VCaP (cell line): ENCODE data around the gene CLIP1.

ENCODE experiments used
- H3K27ac ChIP-seq: fragments of 450-650 bp; 2 replicates; pipeline ENCODE4 v1.5.1; 2017
- TF ChIP-seq, protein P1 (sequence below): fragments of 450-650 bp; conservative IDR thresholded peaks from 2 replicates; pipeline ENCODE4 v1.5.1; 2017; ENCODE audit warnings: mild to moderate bottlenecking, moderate library complexity

The CLIP1 gene

DNA sequence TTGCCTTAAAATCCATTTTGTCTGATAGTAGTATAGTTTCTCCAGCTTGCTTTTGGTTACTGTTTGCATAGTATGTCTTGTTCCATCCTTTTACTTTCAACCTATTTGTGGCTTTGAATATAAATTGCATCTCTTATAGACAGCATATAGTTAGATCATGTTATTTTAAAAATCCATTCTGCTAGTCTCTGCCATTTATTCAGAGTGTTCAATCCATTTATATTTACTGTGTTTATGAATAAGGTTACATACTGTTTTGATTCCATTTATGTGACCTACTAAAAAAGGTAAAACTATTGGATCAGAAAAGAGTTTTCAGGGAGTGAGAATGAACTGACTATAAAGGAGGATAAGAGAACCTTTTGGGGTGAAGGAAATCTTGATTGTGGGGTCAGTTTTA, 126.6 kb downstream of the CLIP1 start:
- no peak overlapping the region for H3K27ac ChIP-seq
- TF ChIP-seq, protein P1, sequence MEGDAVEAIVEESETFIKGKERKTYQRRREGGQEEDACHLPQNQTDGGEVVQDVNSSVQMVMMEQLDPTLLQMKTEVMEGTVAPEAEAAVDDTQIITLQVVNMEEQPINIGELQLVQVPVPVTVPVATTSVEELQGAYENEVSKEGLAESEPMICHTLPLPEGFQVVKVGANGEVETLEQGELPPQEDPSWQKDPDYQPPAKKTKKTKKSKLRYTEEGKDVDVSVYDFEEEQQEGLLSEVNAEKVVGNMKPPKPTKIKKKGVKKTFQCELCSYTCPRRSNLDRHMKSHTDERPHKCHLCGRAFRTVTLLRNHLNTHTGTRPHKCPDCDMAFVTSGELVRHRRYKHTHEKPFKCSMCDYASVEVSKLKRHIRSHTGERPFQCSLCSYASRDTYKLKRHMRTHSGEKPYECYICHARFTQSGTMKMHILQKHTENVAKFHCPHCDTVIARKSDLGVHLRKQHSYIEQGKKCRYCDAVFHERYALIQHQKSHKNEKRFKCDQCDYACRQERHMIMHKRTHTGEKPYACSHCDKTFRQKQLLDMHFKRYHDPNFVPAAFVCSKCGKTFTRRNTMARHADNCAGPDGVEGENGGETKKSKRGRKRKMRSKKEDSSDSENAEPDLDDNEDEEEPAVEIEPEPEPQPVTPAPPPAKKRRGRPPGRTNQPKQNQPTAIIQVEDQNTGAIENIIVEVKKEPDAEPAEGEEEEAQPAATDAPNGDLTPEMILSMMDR = no peak

DNA sequence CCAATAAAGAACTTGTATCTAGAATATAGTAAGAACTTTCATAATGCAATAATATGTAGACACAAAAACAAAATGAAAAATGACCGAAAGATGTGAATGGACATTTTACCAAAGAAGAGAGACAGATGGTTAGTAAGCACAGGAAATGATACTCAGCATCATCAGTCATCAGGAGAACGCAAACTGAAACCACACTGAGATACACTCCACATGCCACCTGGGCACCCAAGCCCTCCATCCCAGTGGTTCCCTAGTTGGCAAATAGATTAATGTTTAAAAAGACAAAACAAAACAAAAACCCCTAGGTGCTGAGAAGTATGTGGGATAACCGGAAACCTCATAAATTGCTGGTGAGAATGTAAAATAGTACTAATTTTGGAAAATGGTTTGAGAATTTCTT, 129.4 kb downstream of the CLIP1 start:
- TF ChIP-seq, protein P1 = no peak
- no peak overlapping the region for H3K27ac ChIP-seq

- H3K27ac ChIP-seq = no peak overlapping the region
- TF ChIP-seq, protein P1 = no peak
Observed at GRCh38 chr12:122291431-122291830, 131.0 kb downstream of the CLIP1 start.

DNA sequence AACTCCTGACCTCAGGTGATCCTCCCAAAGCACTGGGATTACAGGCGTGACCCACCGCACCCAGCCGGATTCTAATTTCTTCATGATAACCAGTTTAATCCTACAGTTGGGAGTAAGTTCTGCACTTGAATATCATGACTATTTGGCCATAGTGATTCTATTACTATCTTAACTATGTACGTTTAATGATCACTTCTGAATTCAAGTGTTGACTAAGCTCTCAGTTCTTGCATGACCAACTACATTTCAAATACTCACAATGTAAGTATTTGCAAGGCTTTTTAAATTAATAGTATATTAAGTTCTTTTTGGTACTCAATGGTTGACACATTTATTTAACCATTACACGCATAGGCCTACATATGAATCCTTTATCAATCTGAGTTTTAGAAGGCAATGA, 138.8 kb downstream of the CLIP1 start:
- TF ChIP-seq, protein P1 = no peak
- no peak overlapping the region for H3K27ac ChIP-seq

DNA sequence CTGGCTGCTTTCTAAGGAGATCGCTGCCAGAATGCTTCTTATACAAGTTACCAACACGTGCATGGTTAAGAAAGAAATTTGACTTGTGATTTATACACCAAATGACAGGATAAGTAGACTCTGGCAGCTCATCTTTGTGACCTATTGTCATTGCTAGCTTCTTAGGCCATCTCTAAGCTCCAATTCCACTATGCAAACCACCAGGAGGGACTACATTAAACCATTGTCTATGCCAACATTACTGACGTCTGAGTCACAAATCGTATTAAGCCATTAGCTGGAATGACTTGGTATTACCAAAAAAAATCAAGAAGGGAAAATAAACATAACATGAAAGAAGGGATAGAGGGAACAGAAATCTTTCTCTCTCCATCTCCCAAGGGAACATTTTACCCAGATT, 140.4 kb downstream of the CLIP1 start:
- TF ChIP-seq, protein P1 = no peak
- H3K27ac ChIP-seq = no peak overlapping the region

DNA sequence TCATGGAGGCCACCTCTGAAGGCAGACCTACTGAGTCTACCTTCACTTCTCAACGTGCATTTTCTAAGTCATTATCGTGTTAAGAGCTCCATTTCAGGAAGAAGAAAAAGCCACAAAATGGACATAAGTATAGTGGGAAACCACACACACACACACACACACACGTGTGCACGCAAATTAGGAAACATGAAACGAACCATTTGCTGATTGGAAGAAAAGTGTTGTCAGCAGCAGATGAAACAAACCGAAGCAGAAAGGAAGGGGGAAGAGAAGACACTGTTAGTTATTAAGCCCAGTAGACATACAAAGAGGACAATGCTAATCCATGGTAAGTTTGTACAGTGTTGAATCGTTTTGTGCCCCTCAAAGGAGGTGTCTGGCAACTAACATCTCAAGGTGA, 146.2 kb downstream of the CLIP1 start:
- H3K27ac ChIP-seq = no peak overlapping the region

DNA sequence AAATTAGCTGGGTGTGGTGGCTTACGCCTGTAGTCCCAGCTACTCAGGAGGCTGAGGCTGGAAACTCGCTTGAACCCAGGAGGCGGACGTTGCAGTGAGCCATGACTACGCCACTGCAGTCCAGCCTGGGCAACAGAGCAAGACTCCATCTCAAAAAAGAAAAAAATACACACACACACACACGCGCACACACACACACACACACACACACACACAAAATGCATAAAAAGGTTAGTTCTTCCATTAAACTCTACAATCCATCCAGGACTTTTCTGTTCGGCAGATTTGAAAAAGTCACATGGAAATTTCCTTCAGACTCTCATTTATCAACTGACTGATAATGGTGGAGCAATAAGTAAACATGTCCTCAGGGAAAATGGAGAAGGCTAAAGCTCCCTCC, 147.0 kb downstream of the CLIP1 start:
- no peak overlapping the region for H3K27ac ChIP-seq

More for the DNA sequence above, 146.2 kb downstream of the CLIP1 start:
- TF ChIP-seq, protein P1 = no peak

More for the DNA sequence above, 147.0 kb downstream of the CLIP1 start:
- TF ChIP-seq, protein P1 = no peak
